ENCODE results near the gene PGPEP1. TPM values are rescaled to one million over a fixed set of nuclear protein-coding genes. Genes with fewer than 3 reads are reported as not detected.

The PGPEP1 gene
- total RNA-seq, 1 donor = 29.8 TPM

DNA sequence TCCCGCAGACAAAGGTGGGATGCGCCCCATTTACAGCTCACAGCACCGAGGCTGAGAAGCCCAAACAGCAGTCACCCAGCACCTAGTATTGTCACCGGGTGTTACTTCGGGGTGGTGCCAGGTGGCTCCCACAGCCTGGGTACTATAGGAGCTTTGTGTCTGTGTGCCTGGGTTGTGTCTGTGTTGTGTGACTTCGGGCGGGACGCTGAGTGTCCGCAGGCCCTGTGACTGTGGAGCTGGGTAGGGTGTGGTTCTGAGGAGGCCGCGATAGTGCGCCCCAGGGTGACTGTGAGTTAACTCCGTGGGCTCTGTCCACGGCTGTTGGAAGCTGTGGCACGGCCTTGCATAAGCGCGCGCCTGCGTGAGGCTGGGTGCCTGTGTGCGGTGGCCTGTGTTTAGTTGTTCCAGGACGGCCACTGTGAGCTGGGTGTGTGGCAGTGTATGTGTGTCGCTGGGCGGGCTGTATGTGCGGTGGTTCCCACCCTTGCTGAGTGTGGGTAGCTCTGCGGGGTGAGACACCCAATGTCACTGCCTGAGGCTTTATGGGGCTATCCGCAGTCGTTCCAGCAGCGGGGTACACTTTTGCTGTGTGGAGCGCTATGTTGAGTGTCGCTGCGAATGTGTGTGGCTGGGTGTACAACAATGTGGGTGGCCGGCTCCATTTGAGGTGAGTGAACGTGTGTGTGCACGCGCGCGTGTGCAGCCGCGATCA is 78.2 kb downstream of the PGPEP1 start:
- no peak for DNase-seq (ENCODE audit: low read depth)
- peak overlapping the region; percentile 74 for H3K4me3 ChIP-seq (ENCODE audit: low read depth, low read length)
- TF ChIP-seq, protein P1, sequence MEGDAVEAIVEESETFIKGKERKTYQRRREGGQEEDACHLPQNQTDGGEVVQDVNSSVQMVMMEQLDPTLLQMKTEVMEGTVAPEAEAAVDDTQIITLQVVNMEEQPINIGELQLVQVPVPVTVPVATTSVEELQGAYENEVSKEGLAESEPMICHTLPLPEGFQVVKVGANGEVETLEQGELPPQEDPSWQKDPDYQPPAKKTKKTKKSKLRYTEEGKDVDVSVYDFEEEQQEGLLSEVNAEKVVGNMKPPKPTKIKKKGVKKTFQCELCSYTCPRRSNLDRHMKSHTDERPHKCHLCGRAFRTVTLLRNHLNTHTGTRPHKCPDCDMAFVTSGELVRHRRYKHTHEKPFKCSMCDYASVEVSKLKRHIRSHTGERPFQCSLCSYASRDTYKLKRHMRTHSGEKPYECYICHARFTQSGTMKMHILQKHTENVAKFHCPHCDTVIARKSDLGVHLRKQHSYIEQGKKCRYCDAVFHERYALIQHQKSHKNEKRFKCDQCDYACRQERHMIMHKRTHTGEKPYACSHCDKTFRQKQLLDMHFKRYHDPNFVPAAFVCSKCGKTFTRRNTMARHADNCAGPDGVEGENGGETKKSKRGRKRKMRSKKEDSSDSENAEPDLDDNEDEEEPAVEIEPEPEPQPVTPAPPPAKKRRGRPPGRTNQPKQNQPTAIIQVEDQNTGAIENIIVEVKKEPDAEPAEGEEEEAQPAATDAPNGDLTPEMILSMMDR (IDR thresholded peaks at IDR 0.05; ENCODE audit: insufficient read depth, low read depth, low read length) = no peak

DNA sequence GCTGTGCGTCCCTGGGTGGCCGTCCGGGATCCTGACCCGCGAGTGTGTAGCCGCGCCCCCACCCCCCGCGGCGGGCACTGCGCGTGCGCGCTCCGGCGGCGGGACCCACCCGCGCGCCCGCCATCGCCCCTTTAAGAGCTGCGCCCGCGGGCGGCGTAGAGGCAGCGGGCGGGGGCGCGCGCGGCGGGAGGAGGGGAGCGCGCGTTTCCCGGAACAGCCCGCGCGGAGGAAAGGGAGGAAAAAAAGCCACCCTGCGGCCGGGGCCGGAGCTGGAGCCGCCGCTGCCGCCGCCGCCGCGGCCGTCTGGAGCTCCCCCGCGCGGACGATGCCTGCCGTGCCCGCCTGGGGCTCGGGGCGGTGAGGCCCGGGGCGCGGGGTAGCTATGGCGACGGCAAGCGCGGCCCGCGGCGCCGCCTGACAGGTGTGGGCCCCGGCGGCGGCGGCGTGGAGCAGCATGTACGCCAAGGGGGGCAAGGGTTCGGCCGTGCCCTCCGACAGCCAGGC is 78.8 kb downstream of the PGPEP1 start, which contains the start of gene SSBP4:
TSS of gene SSBP4 (plus strand) at position 204 of the 504 bp plus-strand sequence. CDS start at position 455, 251 bp downstream.
- TF ChIP-seq, protein P1 (IDR thresholded peaks at IDR 0.05; ENCODE audit: insufficient read depth, low read depth, low read length) = peak; percentile 14
- peak; percentile 80 for DNase-seq (ENCODE audit: low read depth)

More for the DNA sequence above, 78.8 kb downstream of the PGPEP1 start, which contains the start of gene SSBP4:
- peak within 1 kb of the TSS; percentile 74 for H3K4me3 ChIP-seq (ENCODE audit: low read depth, low read length)

Small RNAs within 50 kb of the gene (small RNA-seq; reads per million reads assigned to genes)
- gene MIR3189 (not detected), gene RN7SL513P (not detected)

Other genes starting within 250 kb of the PGPEP1 start
- gene MAST3, start 242.8 kb upstream of the PGPEP1 start, total RNA-seq = 1.9 and 3.0 TPM in 2 replicates
- gene PIK3R2, start 187.4 kb upstream of the PGPEP1 start, total RNA-seq = 30.7 and 30.9 TPM in 2 replicates
- 24.2 and 29.0 TPM in 2 replicates for gene IFI30, start 166.8 kb upstream of the PGPEP1 start, total RNA-seq
- gene MPV17L2, start 147.4 kb upstream of the PGPEP1 start, total RNA-seq = 9.3 and 10.8 TPM in 2 replicates
- 0.97 and 1.3 TPM in 2 replicates for gene RAB3A, start 136.6 kb upstream of the PGPEP1 start, total RNA-seq
- under 0.01 and 0.32 TPM in 2 replicates for gene PDE4C, start 114.2 kb upstream of the PGPEP1 start, total RNA-seq
- gene IQCN, start 66.1 kb upstream of the PGPEP1 start, total RNA-seq = 0.86 and 0.97 TPM in 2 replicates
- 111 and 150 TPM in 2 replicates for gene JUND, start 59.0 kb upstream of the PGPEP1 start, total RNA-seq
- 131 and 143 TPM in 2 replicates for gene LSM4, start 17.5 kb upstream of the PGPEP1 start, total RNA-seq
- gene GDF15, start 45.6 kb downstream of the PGPEP1 start, total RNA-seq = 28.9 and 49.9 TPM in 2 replicates
- gene LRRC25, start 57.0 kb downstream of the PGPEP1 start, total RNA-seq = under 0.01 TPM in 1 of 2 replicates, not detected in the other
- gene SSBP4, start 78.8 kb downstream of the PGPEP1 start, total RNA-seq = 56.1 and 73.4 TPM in 2 replicates
- 25.4 and 48.4 TPM in 2 replicates for gene ISYNA1, start 97.5 kb downstream of the PGPEP1 start, total RNA-seq
- 15.1 and 19.9 TPM in 2 replicates for gene ELL, start 181.5 kb downstream of the PGPEP1 start, total RNA-seq
- gene FKBP8, start 203.0 kb downstream of the PGPEP1 start, total RNA-seq = 209 and 241 TPM in 2 replicates
- gene KXD1, start 217.3 kb downstream of the PGPEP1 start, total RNA-seq = 92.8 and 93.1 TPM in 2 replicates
- gene UBA52, start 231.3 kb downstream of the PGPEP1 start, total RNA-seq = 357 and 396 TPM in 2 replicates
- 27.6 and 41.6 TPM in 2 replicates for gene REX1BD, start 248.2 kb downstream of the PGPEP1 start, total RNA-seq

Measured in fibroblast of villous mesenchyme (primary cell).